Neutrophil (primary cell): Measurements from ENCODE around the gene HNRNPH2.

ENCODE experiments used
- H3K27ac ChIP-seq: fragments of 200-600 bp; sonication (generic); 2 replicates; pipeline ENCODE4 v1.5.1; 2016; ENCODE audit warnings: mild to moderate bottlenecking, moderate library complexity
- H3K27me3 ChIP-seq: fragments of 200-600 bp; sonication (generic); 2 replicates; pipeline ENCODE4 v1.6.0; 2016; ENCODE audit warnings: mild to moderate bottlenecking
- H3K36me3 ChIP-seq: fragments of 200-600 bp; sonication (generic); 2 replicates; pipeline ENCODE4 v1.5.1; 2017
- H3K4me1 ChIP-seq, 2 experiments: fragments of 200-600 bp in 1 of 2; sonication (generic) in 1 of 2; 1 replicate in 1 of 2; 2 replicates in 1 of 2; pipeline versions ENCODE4 v1.5.1 to v1.6.1; 2013 to 2016; ENCODE audit warnings: low read depth in 1 of 2, low read length in 1 of 2, mild to moderate bottlenecking in 1 of 2, moderate library complexity in 1 of 2; ENCODE audit not compliant: control insufficient read depth in 1 of 2, insufficient read depth in 1 of 2
- H3K4me3 ChIP-seq, 2 experiments: fragments of 200-600 bp in 1 of 2; sonication (generic) in 1 of 2; 1 replicate in 1 of 2; 2 replicates in 1 of 2; pipeline ENCODE4 v1.5.1; 2013 to 2016; ENCODE audit warnings: low read depth in 1 of 2, low read length in 1 of 2, mild to moderate bottlenecking in 1 of 2, moderate library complexity in 1 of 2
- H3K9me3 ChIP-seq: fragments of 200-600 bp; sonication (generic); 2 replicates; pipeline ENCODE4 v1.5.1; 2016
- CTCF ChIP-seq: fragments of 200-600 bp; sonication (generic); IDR thresholded peaks from 2 replicates; pipeline ENCODE4 v1.5.1; 2016; ENCODE audit warnings: antibody characterized with exemption

The HNRNPH2 gene

GRCh38 chrX:101409043-101409442 is 1.0 kb downstream of the HNRNPH2 start:
- TF ChIP-seq CTCF: no peak
- Histone ChIP-seq H3K9me3 (no peaks in the 10 kb centered on the region), H3K27me3 (no peaks in the 10 kb centered on the region), H3K36me3 (peaks cover 17% of the 10 kb centered on the region), H3K4me1 (peaks cover 22 to 32% of the 10 kb centered on the region in 2 experiments), H3K4me3 (peak overlapping the region; percentile 60 to 74), H3K27ac (peak overlapping the region; percentile 98)

- H3K27ac ChIP-seq: peak overlapping the region; percentile 4
- TF ChIP-seq CTCF: no peak
Measured at GRCh38 chrX:101410461-101410860, 2.4 kb downstream of the HNRNPH2 start.

GRCh38 chrX:101411984-101412383 is 4.0 kb downstream of the HNRNPH2 start:
- peaks cover 17% of the 10 kb centered on the region for H3K36me3 ChIP-seq
- no peak overlapping the region for H3K4me3 ChIP-seq
- no peaks in the 10 kb centered on the region for H3K9me3 ChIP-seq
- peak overlapping the region; percentile 15 for H3K27ac ChIP-seq
- no peak for TF ChIP-seq CTCF
- no peaks in the 10 kb centered on the region for H3K27me3 ChIP-seq
- peaks cover 14 to 23% of the 10 kb centered on the region in 2 experiments for H3K4me1 ChIP-seq

More at GRCh38 chrX:101410461-101410860, 2.4 kb downstream of the HNRNPH2 start:
- Histone ChIP-seq H3K36me3 (peaks cover 17% of the 10 kb centered on the region), H3K9me3 (no peaks in the 10 kb centered on the region), H3K27me3 (no peaks in the 10 kb centered on the region), H3K4me3 (no peak overlapping the region), H3K4me1 (peaks cover 22 to 32% of the 10 kb centered on the region in 2 experiments)

GRCh38 chrX:101415180-101416145 is 7.4 kb downstream of the HNRNPH2 start:
- peak; percentile 66 for TF ChIP-seq CTCF
- H3K27ac ChIP-seq: peak overlapping the region; percentile 47
- H3K4me3 ChIP-seq: no peak overlapping the region

GRCh38 chrX:101416691-101417090 is 8.7 kb downstream of the HNRNPH2 start:
- H3K4me3 ChIP-seq: no peak overlapping the region
- no peaks in the 10 kb centered on the region for H3K9me3 ChIP-seq
- H3K36me3 ChIP-seq: peaks cover 17% of the 10 kb centered on the region
- H3K4me1 ChIP-seq: peaks cover 9 to 12% of the 10 kb centered on the region in 2 experiments
- no peak overlapping the region for H3K27ac ChIP-seq
- H3K27me3 ChIP-seq: no peaks in the 10 kb centered on the region
- no peak for TF ChIP-seq CTCF

More at GRCh38 chrX:101415180-101416145, 7.4 kb downstream of the HNRNPH2 start:
- peaks cover 17% of the 10 kb centered on the region for H3K36me3 ChIP-seq
- no peaks in the 10 kb centered on the region for H3K9me3 ChIP-seq
- H3K4me1 ChIP-seq: peaks cover 13 to 17% of the 10 kb centered on the region in 2 experiments
- H3K27me3 ChIP-seq: no peaks in the 10 kb centered on the region
